KMS-11 (cell line): Measurements from ENCODE around the gene PMPCA.

Source experiments
- H2AFZ ChIP-seq: fragments of 200-600 bp; sonication (generic); 2 replicates; pipeline ENCODE4 v1.6.1; 2016; ENCODE audit warnings: antibody characterized with exemption, mixed run types, low read depth
- H3K27ac ChIP-seq: fragments of 200-600 bp; sonication (generic); 2 replicates; pipeline ENCODE4 v1.6.1; 2016; ENCODE audit warnings: mild to moderate bottlenecking, mixed run types
- H3K27me3 ChIP-seq: fragments of 200-600 bp; sonication (generic); 2 replicates; pipeline ENCODE4 v1.6.1; 2017; ENCODE audit warnings: mild to moderate bottlenecking, low read depth, mixed run types, moderate library complexity; ENCODE audit not compliant: insufficient read depth
- H3K36me3 ChIP-seq: fragments of 200-600 bp; sonication (generic); 2 replicates; pipeline ENCODE4 v1.6.1; 2017; ENCODE audit warnings: mild to moderate bottlenecking, mixed run types; ENCODE audit not compliant: insufficient read depth
- H3K4me1 ChIP-seq: fragments of 200-600 bp; sonication (generic); 2 replicates; pipeline ENCODE4 v1.6.1; 2016; ENCODE audit warnings: mild to moderate bottlenecking, low read depth, mixed run types; ENCODE audit not compliant: poor library complexity, severe bottlenecking
- H3K4me2 ChIP-seq: fragments of 200-600 bp; sonication (generic); 2 replicates; pipeline ENCODE4 v1.7.0; 2016; ENCODE audit warnings: mild to moderate bottlenecking, mixed run types
- H3K4me3 ChIP-seq: fragments of 200-600 bp; sonication (generic); IDR thresholded peaks from 2 replicates; pipeline ENCODE4 v1.6.1; 2017; ENCODE audit warnings: low read depth, low read length, mixed read lengths; ENCODE audit not compliant: insufficient read depth
- H3K79me2 ChIP-seq: fragments of 200-600 bp; sonication (generic); 2 replicates; pipeline ENCODE4 v1.6.1; 2016; ENCODE audit warnings: low read depth, mixed run types; ENCODE audit not compliant: insufficient read depth
- H3K9ac ChIP-seq: fragments of 200-600 bp; sonication (generic); 2 replicates; pipeline ENCODE4 v1.6.1; 2016; ENCODE audit warnings: mild to moderate bottlenecking, mixed run types
- H4K20me1 ChIP-seq: fragments of 200-600 bp; sonication (generic); 2 replicates; pipeline ENCODE4 v1.6.1; 2016; ENCODE audit warnings: mild to moderate bottlenecking, mixed run types; ENCODE audit not compliant: insufficient read depth
- TF ChIP-seq, protein P1 (sequence below): fragments of 200-600 bp; sonication (generic); conservative IDR thresholded peaks from 2 replicates; pipeline ENCODE4 v1.6.1; 2017; ENCODE audit warnings: low read depth, mild to moderate bottlenecking, antibody characterized with exemption, low read length, moderate library complexity, mixed read lengths

PMPCA gene

DNA sequence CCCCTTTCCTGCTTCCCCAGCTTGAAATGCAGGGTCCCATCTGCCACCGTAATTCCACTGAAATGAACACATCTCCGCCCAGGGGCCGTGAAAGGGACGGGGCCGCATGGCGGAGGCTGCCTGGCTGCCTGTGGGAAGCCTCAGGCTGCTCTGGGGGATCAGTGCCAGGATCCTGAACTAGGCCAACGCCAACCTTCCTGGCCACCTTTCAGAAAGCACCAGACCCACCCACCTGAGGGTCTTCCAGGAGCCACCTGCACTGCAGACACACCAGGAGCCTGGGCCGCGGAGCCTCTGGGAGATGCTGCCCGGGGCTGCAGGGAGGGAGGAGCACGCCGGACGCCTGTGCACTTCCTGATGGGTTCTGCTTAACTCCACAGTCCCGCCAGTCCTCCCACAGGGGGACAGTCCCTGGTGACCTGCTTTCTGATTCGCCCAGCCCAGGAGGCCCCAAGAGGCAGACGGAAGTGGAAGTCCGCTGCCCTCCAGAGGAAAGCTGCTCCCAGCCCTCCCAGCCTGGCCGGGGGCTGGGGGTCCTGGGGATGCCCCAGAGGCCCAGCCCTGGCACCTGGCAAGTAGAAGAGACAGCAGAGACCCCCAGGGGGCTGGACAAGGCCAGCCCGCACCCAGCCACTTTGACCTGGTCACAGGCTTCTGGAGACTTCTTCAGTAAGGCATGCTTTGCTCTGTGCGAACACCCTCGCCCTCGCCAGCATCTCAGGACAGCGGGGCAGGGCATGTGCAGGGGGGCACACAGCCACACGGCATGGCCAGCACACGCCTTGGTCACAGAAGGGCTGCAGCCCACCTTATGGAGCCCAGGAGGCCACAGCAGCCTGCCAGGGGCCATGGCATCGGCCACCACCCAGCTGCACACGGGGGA, 36.9 kb upstream of the PMPCA start, which contains the start of gene CARD9:
TSS of gene CARD9 (minus strand) at position 370 of the 883 bp plus-strand sequence. CDS start 1,591 bp downstream, outside the sequence.
- no peak within 1 kb of the TSS for H3K4me3 ChIP-seq
- no peak within 1 kb of the TSS for H3K9ac ChIP-seq
- H3K4me1 ChIP-seq = no peaks in the 10 kb centered on the region
- H3K27me3 ChIP-seq = no peaks in the 10 kb centered on the region
- TF ChIP-seq, protein P1, sequence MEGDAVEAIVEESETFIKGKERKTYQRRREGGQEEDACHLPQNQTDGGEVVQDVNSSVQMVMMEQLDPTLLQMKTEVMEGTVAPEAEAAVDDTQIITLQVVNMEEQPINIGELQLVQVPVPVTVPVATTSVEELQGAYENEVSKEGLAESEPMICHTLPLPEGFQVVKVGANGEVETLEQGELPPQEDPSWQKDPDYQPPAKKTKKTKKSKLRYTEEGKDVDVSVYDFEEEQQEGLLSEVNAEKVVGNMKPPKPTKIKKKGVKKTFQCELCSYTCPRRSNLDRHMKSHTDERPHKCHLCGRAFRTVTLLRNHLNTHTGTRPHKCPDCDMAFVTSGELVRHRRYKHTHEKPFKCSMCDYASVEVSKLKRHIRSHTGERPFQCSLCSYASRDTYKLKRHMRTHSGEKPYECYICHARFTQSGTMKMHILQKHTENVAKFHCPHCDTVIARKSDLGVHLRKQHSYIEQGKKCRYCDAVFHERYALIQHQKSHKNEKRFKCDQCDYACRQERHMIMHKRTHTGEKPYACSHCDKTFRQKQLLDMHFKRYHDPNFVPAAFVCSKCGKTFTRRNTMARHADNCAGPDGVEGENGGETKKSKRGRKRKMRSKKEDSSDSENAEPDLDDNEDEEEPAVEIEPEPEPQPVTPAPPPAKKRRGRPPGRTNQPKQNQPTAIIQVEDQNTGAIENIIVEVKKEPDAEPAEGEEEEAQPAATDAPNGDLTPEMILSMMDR = no peak
- no peaks in the 10 kb centered on the region for H3K36me3 ChIP-seq
- no peak within 1 kb of the TSS for H2AFZ ChIP-seq
- no peak within 1 kb of the TSS for H3K4me2 ChIP-seq
- no peaks in the 10 kb centered on the region for H4K20me1 ChIP-seq
- H3K79me2 ChIP-seq = no peaks in the 10 kb centered on the region
- H3K27ac ChIP-seq = no peak within 1 kb of the TSS

DNA sequence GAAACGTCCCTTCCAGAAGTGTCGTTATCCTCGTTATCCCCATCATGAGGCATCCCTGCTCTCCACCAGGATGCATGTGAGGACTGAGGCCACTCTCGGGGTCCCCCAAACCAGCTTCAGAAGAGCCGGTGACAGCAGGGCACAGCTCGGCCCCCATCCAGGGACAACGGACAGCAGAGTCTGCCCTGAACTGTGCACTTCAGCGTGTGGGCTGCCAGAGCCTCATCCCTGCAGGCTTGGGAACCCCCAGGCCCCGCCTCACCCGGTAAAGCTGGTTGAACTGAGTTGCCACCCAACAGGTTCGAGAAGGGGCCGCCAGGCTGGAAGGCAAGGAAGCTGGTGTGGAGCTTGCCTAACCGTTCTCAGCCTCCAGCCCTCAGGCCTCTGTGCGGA, 36.3 kb upstream of the PMPCA start:
- Histone ChIP-seq H2AFZ (no peak overlapping the region), H3K4me3 (no peak overlapping the region), H4K20me1 (no peaks in the 10 kb centered on the region), H3K36me3 (no peaks in the 10 kb centered on the region), H3K27me3 (no peaks in the 10 kb centered on the region), H3K9ac (no peak overlapping the region), H3K4me1 (no peaks in the 10 kb centered on the region), H3K27ac (no peak overlapping the region), H3K79me2 (no peaks in the 10 kb centered on the region), H3K4me2 (no peak overlapping the region)
- TF ChIP-seq, protein P1 = no peak

DNA sequence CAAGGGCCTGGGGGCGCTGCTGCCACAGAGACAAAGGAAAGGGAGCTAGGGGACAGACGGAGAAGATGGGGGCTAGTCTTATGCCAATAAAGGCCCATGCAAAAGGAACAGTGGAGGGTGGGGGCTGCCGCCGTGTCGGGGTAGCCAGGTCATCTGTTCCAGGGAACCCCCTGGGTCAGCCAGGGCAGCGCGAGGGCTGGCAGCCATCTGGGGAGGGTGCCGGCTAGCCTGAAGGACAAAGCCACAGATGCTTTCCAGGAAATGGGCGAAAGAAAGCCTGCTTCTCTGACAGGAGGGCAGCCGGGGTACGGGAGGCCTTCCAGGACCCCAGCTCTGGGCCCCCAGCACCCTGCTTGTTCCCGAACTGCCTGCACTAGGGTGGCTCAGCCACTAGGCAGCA, 35.4 kb upstream of the PMPCA start:
- no peak overlapping the region for H3K9ac ChIP-seq
- H3K4me3 ChIP-seq = no peak overlapping the region
- H3K27me3 ChIP-seq = no peaks in the 10 kb centered on the region
- H3K36me3 ChIP-seq = no peaks in the 10 kb centered on the region
- H3K4me1 ChIP-seq = no peaks in the 10 kb centered on the region
- TF ChIP-seq, protein P1 = no peak
- no peak overlapping the region for H2AFZ ChIP-seq
- H3K79me2 ChIP-seq = no peaks in the 10 kb centered on the region
- no peaks in the 10 kb centered on the region for H4K20me1 ChIP-seq
- H3K27ac ChIP-seq = no peak overlapping the region
- no peak overlapping the region for H3K4me2 ChIP-seq

DNA sequence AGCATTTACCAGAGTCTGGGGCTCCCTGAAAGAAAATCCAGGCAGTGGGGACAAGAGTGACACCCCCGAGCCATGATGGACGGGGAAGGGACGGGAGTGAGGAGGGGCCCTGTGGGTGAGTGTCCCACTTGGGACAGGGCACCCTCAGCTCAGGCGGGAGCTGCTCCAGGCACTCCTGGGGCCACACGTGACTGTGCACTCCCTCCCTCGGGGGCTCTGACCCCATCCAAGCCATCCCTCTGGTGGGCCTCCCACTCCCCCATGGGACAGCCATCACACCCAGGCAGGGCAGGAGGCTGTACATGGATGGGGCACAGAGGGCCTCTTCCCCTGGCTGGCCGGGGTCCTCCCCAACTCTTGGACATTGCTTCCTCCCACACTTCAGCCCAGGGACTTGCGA, 34.0 kb upstream of the PMPCA start:
- no peak overlapping the region for H3K9ac ChIP-seq
- H3K27me3 ChIP-seq = no peaks in the 10 kb centered on the region
- H3K27ac ChIP-seq = no peak overlapping the region
- no peak overlapping the region for H3K4me3 ChIP-seq
- no peaks in the 10 kb centered on the region for H3K36me3 ChIP-seq
- no peak overlapping the region for H2AFZ ChIP-seq
- H3K79me2 ChIP-seq = no peaks in the 10 kb centered on the region
- H4K20me1 ChIP-seq = no peaks in the 10 kb centered on the region
- H3K4me2 ChIP-seq = no peak overlapping the region
- TF ChIP-seq, protein P1 = no peak
- H3K4me1 ChIP-seq = no peaks in the 10 kb centered on the region
